Fibroblast of mammary gland (primary cell): ENCODE results near the gene DSG3.

Source experiments
- DNase-seq: peaks from one replicate; pipeline ENCODE4 v3.0.0-alpha.2; 2010; ENCODE audit warnings: low read depth
- H3K4me3 ChIP-seq: 2 replicates; pipeline ENCODE4 v1.5.1; 2011; ENCODE audit warnings: low read depth, mild to moderate bottlenecking, low read length, moderate library complexity; ENCODE audit not compliant: control insufficient read depth
- CTCF ChIP-seq: conservative IDR thresholded peaks from 2 replicates; pipeline ENCODE4 v1.5.1; 2011; ENCODE audit warnings: low read depth, low read length, inconsistent platforms; ENCODE audit not compliant: control insufficient read depth, insufficient read depth

DSG3 gene

GRCh38 chr18:31454066-31454708 is 6.6 kb downstream of the DSG3 start:
- no peak for TF ChIP-seq CTCF
- peak; percentile 80 for DNase-seq
- H3K4me3 ChIP-seq = no peak overlapping the region

- no peak overlapping the region for H3K4me3 ChIP-seq
- DNase-seq = no peak
- TF ChIP-seq CTCF = no peak
Measured at GRCh38 chr18:31469629-31470028, 22.1 kb downstream of the DSG3 start.

GRCh38 chr18:31478688-31479087 is 31.1 kb downstream of the DSG3 start:
- TF ChIP-seq CTCF = no peak
- DNase-seq = no peak
- no peak overlapping the region for H3K4me3 ChIP-seq

GRCh38 chr18:31482051-31482450 is 34.5 kb downstream of the DSG3 start:
- no peak overlapping the region for H3K4me3 ChIP-seq
- DNase-seq = no peak
- TF ChIP-seq CTCF = no peak

GRCh38 chr18:31483396-31483795 is 35.9 kb downstream of the DSG3 start:
- no peak for TF ChIP-seq CTCF

DNA sequence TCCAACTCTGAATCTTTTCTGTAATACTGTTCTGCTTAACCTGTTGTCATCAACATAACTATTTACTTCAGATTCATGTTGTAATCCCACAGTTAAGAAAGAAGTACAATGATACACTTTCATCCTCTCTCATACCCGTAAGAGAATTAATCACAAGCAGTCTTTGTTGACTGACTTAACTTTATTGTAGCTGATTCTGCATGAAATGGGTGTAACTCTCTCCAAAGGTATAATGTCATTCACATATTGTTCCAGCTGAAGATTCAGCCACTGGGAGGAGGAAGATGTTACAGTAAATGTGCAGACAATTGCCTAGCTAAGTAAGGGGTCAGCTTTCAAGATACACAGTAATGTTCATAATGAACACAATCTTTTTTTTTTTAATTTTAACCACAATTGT is 36.9 kb downstream of the DSG3 start:
- no peak for TF ChIP-seq CTCF
- DNase-seq = no peak
- no peak overlapping the region for H3K4me3 ChIP-seq

More at GRCh38 chr18:31483396-31483795, 35.9 kb downstream of the DSG3 start:
- no peak overlapping the region for H3K4me3 ChIP-seq
- no peak for DNase-seq

DNA sequence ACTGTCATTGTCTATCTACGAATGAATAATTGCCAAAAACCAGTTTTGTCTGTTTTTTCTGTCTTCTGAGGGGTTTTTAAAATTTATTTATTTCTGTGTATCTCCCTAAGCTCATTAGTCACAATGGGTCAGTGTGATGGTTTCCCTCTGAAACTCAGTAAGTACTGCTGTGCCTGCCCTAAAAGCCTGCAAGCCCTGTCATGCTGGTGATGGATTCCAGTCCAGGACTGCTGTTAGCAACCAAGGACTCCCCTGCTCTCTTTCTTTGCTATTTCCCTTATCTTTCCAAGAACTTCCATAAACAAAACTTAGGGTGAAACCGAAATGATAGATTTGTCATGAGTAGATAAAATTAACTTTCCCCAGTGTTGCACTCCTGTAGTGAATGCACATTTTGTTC is 38.6 kb downstream of the DSG3 start:
- no peak for DNase-seq

More for the DNA sequence above, 38.6 kb downstream of the DSG3 start:
- H3K4me3 ChIP-seq = no peak overlapping the region
- no peak for TF ChIP-seq CTCF
